ENCODE results near the gene CDH10.

CDH10 gene

GRCh38 chr5:24595329-24595728 lies 49.4 kb downstream of the CDH10 start:
- DNase-seq = no peak

DNA sequence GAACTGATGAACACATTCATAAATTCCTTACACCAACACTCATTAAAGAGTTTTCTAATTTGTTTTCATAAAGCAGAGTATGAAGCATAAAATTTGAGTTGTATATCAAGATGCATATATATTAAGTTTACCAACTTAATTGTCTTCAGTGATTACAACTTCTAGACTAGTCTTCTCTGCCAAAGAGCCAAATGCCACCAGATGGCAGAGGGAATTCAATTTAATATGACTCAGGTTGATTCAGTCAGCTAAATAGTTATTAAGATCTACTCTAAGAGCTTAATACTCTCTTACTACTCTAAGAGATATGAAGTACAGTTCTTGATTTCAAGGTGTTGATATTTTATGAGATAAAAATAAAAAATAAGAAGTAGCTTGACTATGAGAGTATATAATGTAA lies 53.4 kb downstream of the CDH10 start:
- DNase-seq = no peak

DNA sequence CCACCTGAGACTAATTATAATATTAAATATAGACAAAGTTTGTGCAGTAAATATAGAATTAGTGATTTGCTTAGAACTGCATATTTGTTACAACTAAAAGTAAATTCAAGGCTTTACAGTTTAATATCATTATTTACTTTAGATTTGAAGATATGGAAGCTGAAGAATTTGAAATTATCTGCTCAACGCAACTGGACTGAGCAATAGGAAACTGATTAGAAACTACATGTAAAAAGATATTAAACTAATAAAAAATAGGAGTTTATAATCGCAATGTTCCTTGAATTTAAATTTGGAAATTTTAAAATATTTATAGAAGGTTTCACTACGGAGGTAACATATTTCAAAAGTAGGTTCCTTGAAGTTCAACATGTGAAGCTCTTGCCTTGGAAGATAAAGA lies 55.2 kb downstream of the CDH10 start:
- no peak for DNase-seq

GRCh38 chr5:24585751-24586150 lies 59.0 kb downstream of the CDH10 start:
- no peak for DNase-seq

- no peak for DNase-seq
Observed at GRCh38 chr5:24571302-24571701, 73.5 kb downstream of the CDH10 start.

DNA sequence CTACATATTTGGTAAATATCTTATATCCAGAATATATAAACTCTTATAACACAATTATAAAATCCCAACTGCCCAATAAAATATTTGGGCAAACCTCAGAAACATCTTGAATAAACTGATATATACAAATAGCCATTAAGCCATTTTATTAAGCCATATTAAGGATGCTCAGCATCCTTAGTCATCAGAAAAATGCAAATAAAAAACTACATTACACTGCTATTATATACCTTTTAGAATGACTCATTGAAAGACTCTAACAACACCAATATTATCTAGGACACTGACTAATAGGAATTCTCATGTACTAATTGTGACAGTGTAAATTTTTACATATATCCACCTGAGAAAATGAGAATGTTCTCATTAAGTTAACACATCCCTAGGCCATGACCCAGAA lies 77.8 kb downstream of the CDH10 start:
- DNase-seq = no peak

DNA sequence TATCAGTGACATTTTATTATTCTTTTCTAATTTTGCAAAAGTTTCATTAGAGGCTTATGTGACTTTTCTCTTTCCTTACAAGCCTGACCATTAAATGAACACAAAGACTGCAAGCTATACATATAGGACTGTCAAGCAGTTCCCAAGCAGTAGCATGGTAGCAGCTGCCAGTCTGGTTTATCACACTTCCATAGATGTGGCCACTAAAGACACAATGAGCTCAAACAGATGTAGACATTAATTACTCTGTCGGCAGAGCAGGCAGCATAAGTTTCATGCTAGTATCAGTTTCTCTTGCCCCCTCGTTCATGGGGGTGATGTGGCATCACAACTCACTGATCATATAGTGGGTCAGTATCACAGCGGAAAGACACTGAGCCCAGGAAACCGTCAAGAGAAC lies 89.5 kb downstream of the CDH10 start:
- no peak for DNase-seq

- DNase-seq = no peak
Observed at GRCh38 chr5:24547132-24547531, 97.6 kb downstream of the CDH10 start.

DNA sequence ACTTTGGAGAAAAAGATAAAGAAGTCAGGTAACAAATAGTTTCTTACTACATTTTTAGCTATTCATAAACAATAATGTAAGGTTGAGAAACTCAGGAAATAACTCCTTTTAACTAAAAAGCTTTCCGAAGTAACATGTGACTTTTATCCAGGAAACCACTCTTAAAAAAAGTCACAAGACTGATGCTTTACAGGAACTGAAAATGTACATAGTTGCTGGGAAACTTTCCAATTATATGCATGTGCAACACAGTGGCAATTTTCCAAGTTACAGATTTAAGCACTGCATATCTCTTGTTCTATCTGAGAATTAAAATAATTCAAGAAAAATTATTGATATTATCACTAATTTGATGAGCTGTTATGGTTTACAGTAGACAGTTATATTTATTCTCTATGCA lies 105.2 kb downstream of the CDH10 start:
- DNase-seq = no peak

- no peak for DNase-seq
Observed at GRCh38 chr5:24538346-24538745, 106.4 kb downstream of the CDH10 start.

- DNase-seq = no peak
Observed at GRCh38 chr5:24535646-24536045, 109.1 kb downstream of the CDH10 start.

DNA sequence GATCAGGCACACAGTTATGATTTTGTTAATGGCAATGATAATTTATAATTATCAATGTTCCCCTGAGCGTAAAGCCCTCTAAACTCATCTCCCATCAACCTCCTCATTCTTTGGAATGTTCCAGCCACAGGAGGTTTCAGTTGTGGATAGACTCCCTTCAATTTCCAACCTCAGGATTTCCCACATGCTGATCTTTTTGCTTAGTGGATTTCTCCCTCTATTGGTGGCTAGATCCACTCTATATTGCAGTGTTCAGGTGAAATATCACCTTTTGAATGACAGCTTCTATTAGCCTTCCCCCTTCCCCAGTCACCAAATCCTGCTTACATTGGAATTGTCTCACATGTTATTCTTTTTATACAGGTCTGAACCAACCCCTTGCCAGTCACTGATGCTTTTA lies 113.9 kb downstream of the CDH10 start:
- no peak for DNase-seq

DNA sequence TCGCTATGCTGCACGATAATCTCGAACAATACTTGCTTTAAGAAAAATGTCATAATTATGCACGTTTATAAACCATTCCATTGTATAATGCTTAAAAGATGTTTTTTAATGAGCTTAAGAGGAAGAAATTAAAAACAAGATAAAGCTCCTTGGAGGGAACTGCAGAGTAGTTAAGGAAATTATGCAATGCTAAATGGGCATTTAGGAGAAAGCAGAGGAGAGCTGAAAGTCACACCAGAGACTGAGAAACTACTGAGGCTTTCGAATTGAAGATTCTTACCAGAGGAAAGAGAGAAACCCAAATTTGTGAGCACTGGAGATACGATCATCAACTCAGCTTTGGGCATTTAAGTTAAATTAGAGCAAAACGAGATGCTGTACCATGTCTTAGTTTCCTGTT lies 119.4 kb downstream of the CDH10 start:
- no peak for DNase-seq

DNA sequence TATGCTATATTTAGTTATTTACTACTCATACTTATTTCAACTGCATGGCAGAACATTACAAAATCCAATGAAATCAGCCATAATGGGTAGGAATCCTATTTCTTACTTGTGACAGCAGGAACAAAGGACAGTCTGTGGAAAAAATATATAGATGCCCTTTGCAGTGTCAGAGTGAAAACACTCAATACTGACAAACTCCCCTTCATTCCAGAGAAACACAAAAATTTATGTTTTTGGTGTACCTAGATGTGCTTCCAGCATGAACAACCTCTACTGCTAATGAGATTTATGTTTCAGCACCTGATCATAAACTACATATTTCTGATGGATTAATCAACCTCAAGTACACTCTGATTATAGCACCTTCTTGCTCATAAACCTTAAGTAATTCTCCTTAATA lies 132.4 kb downstream of the CDH10 start:
- no peak for DNase-seq

DNA sequence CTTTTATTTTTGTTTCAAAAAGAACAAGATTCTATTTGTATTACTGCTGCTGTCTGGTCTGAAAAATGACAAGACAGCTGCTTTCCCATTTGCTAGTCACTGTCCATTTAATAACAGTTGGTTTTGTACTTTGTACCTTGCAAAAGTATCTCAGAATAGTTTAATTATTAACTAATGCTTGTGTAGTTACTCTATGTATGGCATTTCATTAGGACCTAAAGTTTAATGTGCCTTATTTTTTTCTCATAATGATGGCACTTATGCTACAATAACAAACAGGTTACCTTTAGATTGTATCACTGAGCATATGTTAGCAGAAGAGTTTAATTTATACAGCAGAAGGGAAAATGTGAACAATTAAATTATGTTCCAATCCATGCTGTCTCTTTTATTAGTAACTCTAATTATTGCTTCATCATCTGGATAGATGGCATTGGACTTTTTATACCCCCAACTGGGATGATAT lies 134.2 kb downstream of the CDH10 start:
- no peak for DNase-seq

DNA sequence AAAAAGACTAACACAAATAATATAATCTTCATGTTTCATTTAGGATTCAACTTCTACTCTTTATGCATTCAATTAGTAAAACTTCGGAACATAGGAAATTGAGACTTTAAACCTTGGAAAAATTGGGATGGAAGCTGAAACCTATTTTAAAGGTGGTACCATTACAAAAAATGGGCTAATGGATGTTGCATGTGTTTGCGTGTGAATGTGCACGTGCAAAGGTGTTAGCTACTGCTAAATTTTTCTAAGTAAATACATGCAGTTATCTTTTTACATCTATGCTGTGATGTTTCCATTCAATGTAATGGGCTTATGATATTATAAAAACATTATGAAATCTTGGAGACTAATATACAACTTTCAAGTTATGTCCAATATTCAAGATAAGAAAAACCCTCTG lies 134.8 kb downstream of the CDH10 start:
- DNase-seq = no peak

- no peak for DNase-seq
Observed at GRCh38 chr5:24505258-24505657, 139.5 kb downstream of the CDH10 start.

GRCh38 chr5:24497591-24498157 lies 147.1 kb downstream of the CDH10 start:
- DNase-seq = no peak

DNA sequence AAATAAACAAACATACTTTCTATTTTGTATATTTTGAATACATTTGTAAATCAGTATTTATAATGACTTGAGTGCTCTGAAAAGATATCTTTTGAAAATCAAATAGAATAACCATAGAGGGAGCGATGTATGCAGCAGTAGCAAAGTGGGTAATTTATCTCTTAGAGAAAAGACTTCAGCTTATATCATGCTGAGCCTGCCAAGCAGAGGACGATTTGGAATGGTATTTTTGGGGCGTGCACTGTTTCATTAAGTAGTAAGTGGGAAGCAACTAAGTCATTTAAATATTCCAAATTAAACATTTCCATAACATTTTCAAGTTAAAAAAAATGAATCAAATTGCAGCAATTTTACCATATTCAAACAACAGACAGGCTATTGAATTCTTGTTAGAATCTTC lies 147.6 kb downstream of the CDH10 start:
- no peak for DNase-seq

GRCh38 chr5:24496268-24496667 lies 148.5 kb downstream of the CDH10 start:
- no peak for DNase-seq

DNA sequence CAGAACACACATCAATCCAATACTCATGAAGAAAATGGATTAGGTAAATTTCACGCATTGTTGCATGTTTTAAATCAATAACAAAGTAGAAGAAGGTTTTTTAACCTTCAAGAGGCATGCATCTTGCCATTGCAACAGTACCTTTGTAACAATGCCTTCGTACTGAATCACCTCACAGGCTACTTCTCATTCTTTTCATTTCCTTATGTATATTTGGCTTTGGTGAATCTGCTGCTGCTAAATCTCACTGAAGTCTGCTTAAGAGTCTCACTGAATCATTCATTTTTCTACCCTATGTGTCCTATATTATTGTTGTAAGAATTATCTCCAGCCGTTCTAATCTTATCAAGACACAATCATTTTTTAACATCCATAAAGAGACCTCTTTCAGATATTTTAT lies 152.5 kb downstream of the CDH10 start:
- DNase-seq = no peak

DNA sequence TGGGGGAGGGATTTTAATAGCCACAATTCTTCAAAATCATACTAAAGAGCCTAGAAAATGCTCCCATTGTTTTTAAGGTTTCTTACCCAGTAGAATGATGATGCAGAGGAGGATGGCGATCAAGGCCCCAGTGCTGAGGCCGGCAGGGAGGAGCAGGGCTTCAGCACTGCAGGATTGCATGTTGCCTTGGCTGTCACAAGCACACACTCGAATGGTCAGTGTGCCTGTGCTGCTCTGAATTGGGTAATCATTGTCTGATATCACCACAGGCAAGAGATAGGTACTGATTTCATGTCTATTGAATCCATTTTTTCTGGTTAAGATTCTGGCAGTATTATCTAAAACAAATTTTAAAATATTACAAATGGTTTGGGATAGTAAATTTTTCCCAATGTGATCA lies 153.3 kb downstream of the CDH10 start:
- no peak for DNase-seq

DNA sequence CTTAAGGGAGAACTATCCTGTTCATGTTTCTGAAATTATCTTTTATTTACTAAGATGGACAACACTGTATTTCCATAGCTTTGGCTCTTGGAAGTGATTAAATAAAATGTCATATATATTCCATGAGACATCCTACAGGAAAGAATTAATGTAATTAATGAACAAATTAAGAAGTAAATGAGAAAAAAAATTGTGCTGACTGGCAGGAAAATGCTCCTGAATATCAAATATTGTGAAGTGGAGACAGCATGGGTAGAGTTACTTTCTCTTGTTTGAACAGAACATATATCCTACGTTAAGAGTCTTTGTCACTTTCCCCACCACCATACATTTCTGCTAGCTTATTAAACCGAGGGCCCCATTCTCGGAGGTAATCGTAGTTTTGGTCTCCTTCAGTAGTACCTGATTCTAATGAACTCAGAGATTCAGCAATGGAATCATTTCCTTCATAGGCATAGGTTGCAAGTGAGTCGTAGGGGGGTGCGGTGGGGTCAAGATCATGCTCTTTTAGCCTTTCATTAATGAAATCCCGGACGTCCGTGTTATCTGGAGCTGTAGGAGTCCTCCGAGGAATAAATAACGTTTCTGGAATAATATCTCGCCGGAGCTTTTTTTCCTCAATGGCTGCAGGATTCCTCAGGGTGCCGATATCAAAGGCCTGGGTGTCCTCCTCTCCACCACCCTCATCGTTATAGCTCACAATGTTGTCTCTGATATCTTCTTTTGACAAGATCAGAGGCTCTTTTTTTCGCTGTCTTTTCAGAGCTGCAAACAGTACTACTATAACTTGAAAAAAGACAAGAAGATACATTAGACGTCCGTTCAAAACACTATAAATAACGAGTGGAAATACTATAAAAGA lies 157.2 kb downstream of the CDH10 start:
- DNase-seq = no peak

GRCh38 chr5:24480952-24481351 lies 163.8 kb downstream of the CDH10 start:
- DNase-seq = no peak

DNA sequence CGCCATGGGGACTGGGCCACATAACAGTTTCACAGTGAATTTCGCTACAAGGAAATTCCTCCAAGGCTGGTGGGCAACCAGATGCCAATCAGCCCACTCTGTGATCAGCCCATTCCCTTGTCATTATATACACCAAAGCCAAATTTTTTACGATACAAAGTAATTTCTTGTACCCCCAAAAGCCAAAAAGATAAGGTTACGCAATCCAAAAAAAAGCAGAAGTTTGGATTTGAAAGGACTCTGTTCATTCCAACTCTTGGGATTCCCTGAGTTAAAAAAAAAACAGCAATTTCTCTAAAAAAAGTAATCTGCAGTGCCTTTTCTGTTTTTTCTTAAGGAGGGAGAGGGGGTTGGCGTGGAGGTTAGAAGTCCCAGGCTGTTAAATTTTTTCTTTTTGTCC lies 166.8 kb downstream of the CDH10 start:
- DNase-seq = no peak

Measured in bone marrow (tissue), 2 donors.